Activated effector memory CD4-positive, alpha-beta T cell treated with Interleukin-2 at 50 U/mL for 16 hours (primary cell): ENCODE data around the gene GNA12.
"Not testable (repeated sequence)": the region's sequence is repeated elsewhere in the genome, so short reads cannot be mapped to it uniquely, and the experiment has no call there.

Source experiments
- DNase-seq: peaks from one replicate; pipeline ENCODE4 v3.0.0-alpha.2; 2020

The GNA12 gene

DNA sequence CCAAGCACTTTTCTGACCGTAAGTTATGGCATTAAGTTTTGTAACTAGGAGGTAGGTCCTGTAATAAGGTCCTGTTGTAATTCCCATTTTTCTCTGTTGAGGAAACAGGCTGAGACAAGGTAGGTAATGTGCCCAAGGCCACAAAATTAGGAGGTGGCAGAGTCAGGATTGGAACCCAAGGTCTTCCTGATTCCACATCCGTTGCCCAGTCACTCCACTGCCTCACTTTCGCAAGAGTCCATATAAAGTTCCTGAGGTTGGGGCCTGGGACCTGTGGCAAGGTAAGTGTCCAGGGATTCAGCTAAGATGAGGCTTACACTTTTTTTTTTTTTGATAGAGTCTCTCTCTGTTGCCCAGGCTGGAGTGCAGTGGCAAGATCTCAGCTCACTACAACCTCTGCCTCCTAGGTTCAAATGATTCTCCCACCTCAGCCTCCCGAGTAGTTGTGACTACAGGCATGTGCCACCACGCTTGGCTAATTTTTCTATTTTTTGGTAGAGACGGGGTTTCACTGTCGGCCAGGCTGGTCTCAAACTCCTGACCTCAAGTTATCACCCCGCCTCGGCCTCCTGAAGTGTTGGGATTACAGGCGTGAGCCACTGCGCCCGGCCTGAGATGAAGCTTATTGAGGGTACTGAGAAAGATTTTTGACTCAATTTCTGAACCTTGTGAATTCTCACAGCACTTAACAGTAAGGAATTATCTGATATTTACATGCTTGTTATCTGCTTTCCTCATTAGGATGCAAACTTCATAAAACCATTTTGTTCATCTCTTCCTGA, 20.3 kb upstream of the GNA12 start:
- no peak for DNase-seq

DNA sequence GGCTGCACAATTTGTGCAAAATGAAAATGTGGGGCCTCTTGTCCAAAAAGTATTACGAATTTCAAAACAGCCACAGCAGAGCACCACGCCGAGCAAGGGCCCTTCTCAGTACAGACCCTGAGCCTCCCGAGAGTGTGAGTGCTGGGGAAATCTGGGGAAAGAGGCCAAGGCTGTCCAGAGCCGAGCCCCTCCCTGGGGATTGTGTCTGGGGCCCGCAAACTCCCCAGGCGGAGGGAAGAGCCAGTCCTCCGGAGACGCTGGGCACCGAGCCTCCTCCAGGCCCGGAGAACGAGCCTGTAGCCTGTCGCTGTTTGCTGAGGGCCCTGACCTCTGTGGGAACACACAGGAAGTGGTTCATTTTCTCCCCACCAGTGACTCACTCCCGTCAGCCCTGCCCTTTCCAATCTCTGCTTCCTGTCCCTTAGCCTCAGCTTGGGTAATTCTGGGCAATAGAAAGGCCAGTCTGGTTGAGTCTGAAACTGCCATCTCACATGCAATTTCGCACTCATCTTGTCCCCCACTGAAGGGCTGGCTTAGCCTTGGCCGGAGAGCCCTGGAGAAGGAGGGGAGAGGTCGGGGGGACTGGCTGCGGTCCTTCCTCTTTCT, 19.5 kb upstream of the GNA12 start:
- DNase-seq, result peak; percentile 66

DNA sequence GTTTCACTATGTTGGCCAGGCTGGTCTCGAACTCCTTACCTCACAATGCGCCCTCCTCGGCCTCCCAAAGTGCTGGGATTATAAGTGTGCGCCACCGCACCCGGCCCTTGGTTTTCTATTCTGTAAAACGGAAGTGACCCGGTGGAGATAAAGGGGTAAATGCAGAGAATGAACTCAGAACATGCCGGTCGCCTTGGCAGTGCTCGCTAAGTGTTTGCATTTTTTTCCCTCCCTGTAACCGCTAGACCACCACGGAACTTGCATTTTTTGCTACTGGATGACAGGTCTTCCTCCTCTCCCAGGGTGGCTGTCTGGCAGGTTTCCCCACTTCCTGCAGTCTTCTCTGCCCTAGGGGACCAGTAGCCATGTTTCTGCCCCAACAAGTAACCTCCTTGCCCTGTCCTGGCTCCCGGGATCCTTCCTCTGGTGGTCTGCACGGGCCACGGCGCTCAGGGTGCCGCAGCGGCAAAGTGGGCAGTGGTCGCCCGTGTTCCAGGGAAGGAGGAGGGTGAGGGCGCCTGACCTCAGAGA, 18.8 kb upstream of the GNA12 start:
- no peak for DNase-seq

DNA sequence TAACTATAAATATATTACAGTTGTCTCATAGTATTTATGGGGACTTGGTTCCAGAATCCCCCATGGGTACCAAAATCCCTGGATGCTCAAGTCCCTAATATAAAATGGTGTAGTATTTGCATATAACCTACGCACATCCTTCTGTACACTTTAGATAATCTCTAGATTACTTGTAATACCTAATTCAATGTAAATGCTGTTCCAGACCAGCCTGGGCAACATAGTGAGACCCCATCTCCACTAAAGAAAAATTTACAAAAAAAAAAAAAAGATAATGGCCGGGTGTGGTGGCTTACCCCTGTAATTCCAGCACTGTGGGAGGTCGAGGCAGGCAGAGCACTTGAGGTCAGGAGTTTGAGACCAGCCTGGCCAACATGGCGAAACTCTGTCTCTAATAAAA, 17.4 kb upstream of the GNA12 start:
- no peak for DNase-seq

DNA sequence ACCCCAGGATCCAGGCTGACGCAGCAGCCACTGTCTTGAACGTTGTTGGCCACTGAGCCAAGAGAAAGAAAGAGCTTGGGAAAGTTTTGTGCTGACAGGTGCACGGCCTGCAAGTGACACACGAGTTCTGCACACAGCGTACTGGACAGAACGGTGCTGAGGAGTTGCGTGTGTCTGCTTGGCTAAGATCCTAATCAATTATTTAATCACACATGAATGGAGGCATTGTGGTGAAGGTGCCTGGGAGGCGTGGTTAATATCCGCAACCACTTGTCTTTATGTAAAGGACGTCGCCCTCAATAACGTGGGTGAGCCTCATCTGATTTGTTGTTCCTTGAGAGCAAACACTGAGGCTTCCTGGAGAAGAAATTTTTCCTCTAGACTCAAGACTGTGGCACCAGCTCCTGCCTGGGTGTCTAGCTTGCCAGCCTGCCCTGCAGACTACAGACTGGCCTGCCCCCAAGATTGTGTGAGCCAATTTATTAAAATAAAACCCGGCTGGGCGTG, 16.6 kb upstream of the GNA12 start:
- no peak for DNase-seq

DNA sequence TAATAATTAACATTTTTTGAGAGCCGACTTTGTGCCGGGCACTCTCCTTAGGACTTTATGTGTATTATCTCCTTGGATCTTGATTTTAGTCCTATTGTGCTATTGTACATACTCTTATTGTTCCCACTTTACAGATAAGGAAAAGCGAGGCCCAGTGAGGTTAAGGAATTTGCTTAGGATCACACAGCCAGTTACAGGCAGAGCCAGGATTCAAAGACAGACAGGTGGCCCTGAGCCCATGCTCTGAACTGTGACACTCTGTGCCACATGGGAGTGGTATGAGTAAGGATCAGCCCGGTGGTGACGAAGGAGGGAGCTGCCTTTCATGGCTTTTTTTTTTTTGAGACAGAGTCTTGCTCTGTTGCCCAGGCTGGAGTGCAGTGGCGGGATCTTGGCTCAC, 15.8 kb upstream of the GNA12 start:
- no peak for DNase-seq

DNA sequence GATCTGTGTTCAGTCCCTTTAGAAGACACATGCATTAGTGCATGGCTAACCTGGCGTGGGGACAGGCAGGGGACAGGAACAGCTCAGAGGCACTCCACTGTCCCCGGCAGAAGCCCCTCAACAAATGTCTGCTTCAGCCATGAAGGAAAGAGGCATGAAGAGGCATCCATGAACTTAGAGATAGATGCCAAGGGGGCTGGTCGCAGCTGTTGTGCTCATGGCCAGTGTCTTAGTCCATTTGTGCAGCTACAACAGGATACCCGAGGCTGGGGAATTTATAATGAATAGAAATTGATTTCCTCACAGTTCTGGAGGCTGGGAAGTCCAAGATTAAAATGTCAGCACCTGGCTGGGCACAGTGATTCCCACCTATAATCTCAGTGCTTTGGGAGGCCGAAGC, 14.5 kb upstream of the GNA12 start:
- no peak for DNase-seq

DNA sequence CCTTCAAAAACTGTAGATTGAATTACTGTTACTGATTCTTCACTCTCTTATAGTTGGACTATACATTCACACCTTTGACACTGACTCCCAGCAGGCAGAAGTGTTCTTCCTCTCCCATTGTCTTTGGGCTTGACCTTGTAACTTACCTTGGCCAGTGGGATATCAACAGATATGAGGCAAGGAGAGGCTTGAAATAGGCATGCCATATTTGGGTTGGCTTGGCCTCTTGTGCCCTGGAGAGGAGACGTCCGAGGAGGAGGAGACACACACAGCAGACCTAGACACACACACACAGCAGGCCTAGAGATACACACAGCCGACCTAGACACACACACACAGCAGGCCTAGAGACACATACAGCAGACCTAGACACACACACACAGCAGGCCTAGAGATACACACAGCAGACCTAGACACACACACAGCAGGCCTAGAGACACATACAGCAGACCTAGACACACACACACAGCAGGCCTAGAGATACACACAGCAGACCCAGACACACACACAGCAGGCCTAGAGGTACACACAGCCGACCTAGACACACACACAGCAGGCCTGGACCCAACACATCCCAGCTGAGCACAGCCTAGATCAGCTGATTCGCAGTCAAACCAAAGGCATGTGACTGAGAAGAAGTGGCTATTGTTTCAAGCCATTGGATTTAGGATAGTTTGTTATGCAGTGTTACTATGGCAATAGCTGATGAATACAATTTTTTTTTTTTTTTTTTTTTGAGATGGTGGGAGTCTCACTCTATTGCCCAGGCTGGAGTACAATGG, 12.5 kb upstream of the GNA12 start:
- DNase-seq, result no peak

DNA sequence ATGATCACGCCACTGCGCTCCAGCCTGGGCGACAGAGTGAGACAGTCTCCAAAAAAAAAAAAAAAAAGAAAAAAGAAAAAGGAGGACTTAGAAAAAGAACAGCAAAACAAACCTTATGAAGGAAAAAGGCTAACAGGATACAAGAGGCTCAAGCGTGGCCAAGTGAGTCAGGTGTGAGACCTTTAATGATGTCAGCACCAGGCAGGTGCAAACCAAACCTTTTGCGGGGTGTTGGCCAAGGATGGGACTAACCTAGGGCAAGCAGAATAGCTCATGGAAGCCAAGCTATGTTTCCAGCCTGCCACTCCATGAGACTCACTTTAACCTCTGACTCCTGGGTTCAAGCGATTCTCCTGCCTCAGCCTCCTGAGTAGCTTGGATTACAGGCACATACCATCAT, 11.3 kb upstream of the GNA12 start:
- no peak for DNase-seq

DNA sequence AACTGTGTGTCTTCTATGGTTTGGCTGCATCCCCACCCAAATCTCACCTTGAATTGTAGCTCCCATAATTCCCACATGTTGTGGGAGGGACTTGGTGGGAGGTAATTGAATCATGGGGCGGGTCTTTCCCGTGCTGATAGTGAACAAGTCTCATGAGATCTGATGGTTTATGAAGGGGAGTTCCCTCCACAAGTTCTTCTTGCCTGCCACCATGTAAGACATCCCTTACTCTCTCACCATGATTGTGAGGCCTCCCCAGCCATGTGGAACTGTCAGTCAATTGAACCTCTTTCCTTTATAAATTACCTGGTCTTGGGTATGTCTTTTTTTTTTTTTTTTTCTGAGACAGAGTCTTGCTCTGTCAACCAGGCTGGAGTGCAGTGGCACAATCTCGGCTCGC, 9.4 kb upstream of the GNA12 start:
- not testable (repeated sequence) for DNase-seq

DNA sequence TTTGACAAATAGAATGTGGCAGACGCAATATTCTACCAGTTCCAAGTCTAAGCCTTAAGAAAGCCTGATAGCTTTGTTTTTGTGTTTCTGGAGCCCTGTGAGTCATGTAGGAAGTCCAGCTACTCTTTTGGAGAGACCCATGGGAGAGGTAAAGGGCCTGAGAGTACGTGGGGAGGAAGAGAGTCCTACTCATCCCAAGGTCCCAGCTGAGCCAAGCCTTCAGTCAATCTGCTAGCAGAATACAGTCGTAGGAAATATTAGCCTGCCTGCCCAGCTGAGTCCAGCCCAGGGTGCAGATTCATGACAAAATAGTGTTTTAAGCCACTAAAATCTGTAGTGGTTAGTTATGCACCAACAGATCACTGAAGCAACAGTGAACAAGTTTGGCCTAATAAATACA, 9.0 kb upstream of the GNA12 start:
- DNase-seq, result no peak

DNA sequence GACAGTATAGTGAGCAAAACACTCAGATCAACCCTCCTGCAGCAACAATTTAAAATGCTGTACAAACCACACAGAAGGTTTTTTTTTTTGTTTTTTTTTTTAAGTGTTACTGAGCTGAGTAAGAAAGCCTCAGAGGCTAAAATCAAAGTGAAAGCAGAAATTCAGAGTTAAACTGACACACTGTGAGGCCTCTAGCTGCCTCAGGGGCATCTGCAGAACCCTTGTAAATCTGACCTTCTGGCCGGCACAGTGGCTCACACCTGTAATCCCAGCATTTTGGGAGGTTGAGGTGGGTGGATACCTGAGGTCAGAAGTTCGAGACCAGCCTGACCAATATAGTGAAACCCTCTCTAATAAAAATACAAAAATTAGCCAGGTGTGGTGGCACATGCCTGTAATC, 7.4 kb upstream of the GNA12 start:
- DNase-seq, result no peak

DNA sequence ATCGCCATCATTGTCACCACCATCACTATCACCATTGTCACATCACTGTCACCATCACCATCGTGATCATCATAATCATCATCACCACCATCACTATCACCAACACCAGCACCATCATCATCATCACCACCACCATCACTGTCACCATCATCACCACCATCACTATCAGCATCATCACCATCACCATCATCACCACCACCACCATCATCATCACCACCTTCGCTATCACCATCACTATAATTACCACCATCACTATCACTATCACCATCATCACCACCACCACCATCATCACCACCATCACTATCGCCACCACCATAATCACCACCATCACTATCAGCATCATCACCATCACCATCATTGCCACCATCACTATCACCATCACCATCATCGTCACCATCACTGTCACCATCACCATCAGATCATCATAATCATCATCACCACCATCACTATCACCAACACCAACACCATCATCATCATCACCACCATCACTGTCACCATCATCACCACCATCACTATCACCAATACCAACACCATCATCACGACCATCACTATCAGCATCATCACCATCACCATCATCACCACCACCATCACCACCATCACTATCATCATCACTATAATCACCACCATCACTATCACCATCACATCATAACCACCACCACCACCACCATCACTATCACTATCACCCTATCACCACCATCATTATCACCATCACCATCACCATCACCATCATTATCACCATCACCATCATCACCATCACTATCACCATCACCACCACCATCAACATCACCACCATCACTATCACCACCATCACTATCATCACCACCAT, 6.0 kb upstream of the GNA12 start:
- DNase-seq, result no peak

DNA sequence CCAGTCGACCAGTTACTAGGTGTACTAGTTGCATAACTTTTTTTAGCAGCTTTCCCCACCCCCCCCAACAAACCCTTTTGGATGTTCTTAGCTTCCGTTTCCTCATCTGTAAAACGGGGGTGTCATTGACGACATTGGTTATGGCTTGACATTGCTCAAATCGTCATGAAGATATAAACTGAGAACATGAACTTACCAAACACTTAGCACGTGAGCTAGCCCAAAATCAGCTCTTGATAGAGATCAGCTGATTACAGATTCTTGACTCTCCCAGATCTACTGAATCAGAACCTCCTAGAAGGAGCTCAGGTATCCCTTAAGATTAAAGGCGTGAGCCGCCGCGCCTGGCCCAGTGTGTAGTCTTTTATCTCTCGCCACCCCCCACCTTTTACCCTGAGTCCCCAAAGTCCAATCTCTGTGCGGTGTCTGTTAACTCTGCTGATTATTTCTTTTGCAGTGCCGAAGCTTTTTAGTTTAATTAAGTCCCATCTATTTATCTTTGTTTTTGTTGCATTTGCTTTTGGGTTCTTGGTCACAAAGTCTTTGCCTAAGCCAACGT, 1.0 kb upstream of the GNA12 start:
- DNase-seq, result no peak

DNA sequence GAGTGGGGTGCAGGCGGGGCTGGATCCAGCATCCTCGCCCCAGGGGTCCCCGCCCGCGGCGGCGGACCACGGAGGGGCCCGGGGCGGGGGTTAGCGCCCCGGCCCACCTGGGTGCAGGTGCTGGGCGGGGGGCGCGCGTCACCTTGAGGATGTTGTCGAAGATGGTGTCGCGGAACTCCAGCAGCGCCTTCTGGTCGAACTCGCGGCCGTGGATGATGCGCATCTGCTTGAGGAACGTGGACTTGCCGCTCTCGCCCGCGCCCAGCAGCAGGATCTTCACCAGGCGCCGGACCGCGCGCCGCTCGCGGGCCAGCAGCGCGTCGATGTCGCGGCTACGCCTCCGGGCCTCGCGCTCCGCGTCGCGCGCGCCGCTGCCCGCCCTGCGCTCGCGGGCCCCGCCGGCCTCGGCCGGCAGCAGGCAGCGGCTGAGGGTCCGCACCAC, 376 bp downstream of the GNA12 start:
- DNase-seq, result peak; percentile 19

DNA sequence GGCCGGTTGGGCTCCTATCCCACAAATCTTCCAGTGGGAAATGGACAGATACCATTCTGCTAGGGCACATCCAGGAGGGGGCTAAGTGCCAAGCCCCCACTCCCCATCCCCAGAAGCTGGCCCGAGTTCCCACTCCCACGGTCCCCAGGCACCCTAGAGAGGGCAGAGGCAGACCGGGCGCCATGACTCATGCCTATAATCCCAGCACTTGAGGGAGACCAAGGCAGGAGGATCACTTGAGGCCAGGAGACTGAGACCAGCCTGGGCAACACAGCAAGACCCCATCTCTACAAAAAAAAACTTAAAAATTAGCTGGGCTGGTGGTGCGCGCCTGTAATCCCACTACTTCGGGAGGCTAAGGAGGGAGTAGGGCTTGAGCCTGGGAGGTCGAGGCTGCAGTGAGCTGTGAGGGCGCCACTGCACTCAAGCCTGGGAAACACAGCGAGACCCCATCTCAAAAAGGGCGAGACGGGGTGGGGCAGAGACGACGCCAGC, 870 bp downstream of the GNA12 start:
- DNase-seq, result no peak

DNA sequence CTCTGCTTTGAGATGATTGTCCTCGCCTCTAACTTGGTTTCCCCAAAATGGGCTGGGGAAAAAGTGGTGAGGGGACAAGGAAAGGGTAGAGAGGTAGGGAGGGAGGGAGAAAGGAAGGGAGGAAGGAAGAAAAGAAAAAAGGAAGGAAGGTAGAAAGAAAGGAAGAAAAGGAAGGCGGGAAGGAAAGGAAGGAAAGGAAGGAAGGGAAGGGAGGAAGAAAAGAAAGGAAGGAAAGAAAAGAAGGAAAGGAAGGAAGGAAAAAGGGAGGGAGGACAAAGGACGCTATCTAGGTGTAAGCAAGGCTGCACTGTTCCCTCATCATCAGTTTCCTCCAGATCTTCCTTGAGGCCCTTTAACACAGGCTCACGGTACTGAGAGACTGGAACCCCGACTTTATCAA, 2.2 kb downstream of the GNA12 start:
- DNase-seq, result no peak

DNA sequence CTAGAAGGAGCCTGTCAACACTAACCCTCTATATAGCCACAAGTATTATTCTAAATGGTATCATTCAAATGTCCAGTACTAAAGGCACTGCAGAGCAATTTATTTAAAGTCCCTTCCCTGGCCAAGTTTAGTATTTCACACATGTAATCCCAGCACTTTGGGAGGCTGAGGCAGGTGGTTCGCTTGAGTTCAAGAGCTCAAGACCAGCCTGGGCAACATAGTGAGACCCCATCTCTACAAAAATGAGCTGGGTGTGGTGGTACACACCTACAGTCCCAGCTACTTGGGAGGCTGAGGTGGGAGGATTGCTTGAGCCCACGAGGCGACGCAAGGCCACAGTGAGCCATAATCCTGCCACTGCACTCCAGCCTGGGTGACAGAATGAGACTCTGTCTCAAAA, 3.6 kb downstream of the GNA12 start:
- no peak for DNase-seq

DNA sequence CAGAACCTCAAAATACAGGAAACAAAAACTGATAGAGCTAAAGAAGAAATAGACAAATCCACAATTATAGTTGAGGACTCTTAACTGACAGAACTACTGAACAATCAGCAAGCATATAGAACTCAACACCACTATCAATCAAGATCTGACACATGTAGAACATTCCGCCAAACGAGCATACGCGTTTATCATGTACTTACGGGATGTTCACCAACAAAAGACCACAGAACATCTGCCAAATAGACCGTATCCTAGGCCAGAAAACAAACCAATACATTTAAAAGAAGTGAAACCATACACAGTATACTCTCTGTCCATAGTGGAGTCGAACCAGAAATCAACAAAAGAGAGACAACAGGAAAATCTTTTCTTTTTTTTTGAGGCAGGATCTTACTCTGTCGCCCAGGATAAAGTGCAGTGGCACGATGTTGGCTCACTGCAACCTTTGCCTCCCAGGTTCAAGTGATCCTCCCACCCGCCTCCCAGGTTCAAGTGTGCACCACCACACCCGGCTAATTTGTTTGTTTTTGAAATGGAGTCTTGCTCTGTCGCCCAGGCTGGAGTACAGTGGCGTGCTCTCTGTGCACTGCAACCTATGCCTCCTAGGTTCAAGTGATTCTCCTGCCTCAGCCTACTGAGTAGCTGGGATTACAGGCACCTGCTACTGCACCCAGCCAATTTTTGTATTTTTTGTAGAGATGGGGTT, 5.1 kb downstream of the GNA12 start:
- no peak for DNase-seq

DNA sequence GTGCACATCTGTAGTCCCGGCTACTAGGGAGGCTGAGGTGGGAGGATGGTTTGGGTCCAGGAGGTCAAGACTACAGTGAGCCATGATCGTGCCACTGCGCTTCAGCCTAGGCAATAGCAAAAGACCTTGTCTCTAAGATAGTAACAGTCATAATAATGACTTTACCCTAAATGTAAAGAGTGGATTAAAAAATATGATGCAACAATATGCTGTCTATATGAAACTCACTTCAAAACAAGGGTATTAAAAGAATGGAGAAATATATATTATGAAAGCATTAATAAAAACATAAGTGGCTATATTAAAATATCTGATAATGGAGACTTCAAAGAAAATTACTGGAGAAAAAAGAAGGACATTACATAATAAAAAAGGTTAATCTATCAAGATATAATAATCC, 5.7 kb downstream of the GNA12 start:
- no peak for DNase-seq

DNA sequence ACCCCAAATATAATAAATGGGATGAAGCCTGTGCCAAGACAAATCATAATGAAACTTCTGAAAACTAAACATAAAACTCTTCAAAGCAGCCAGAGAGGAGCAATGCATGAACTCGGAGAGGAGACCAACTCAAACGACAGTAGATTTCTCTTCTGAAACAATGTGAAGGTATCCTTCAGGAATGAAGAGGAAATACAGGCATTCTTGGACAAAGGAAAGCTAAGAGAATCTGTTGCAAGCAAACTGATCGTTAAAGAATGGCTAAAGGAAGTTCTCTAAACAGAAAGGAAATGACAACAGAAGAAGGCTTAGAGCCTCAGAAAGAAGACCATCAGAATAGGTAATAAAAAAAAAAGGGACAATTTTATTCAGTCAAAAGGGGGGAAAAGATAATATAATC, 6.6 kb downstream of the GNA12 start:
- DNase-seq, result no peak
